GM19328 (cell line): ENCODE measurements around the gene ZCCHC7.

Source experiments
- ATAC-seq: cut with Tn5 transposase; IDR thresholded peaks from one replicate; pipeline ENCODE4 v1.9.1; 2021; ENCODE audit warnings: mild to moderate bottlenecking, moderate library complexity; ENCODE audit not compliant: unreplicated experiment

The ZCCHC7 gene

GRCh38 chr9:37328556-37329227, 208.3 kb downstream of the ZCCHC7 start:
- ATAC-seq = no peak

- no peak for ATAC-seq
These were observed 209.2 kb downstream of the ZCCHC7 start for GRCh38 chr9:37329576-37329975.

- no peak for ATAC-seq
These were observed 211.5 kb downstream of the ZCCHC7 start for GRCh38 chr9:37331871-37332270.

- no peak for ATAC-seq
These were observed 212.2 kb downstream of the ZCCHC7 start for GRCh38 chr9:37332578-37332977.

- no peak for ATAC-seq
These were observed 212.9 kb downstream of the ZCCHC7 start for GRCh38 chr9:37333288-37333687.

GRCh38 chr9:37335238-37335637, 214.9 kb downstream of the ZCCHC7 start:
- ATAC-seq = no peak

- no peak for ATAC-seq
These were observed 215.8 kb downstream of the ZCCHC7 start for GRCh38 chr9:37336150-37336549.

- no peak for ATAC-seq
These were observed 217.0 kb downstream of the ZCCHC7 start for GRCh38 chr9:37337301-37337890.

GRCh38 chr9:37338218-37338617, 217.8 kb downstream of the ZCCHC7 start:
- ATAC-seq = no peak

GRCh38 chr9:37339923-37340322, 219.5 kb downstream of the ZCCHC7 start:
- ATAC-seq = no peak

GRCh38 chr9:37340961-37341360, 220.6 kb downstream of the ZCCHC7 start:
- no peak for ATAC-seq

GRCh38 chr9:37341704-37342103, 221.3 kb downstream of the ZCCHC7 start:
- no peak for ATAC-seq

GRCh38 chr9:37342493-37342892, 222.1 kb downstream of the ZCCHC7 start:
- no peak for ATAC-seq

GRCh38 chr9:37342895-37343294, 222.5 kb downstream of the ZCCHC7 start:
- ATAC-seq = no peak

GRCh38 chr9:37343724-37344123, 223.3 kb downstream of the ZCCHC7 start:
- no peak for ATAC-seq

- no peak for ATAC-seq
These were observed 224.7 kb downstream of the ZCCHC7 start for GRCh38 chr9:37345038-37345437.

GRCh38 chr9:37348917-37349316, 228.5 kb downstream of the ZCCHC7 start:
- no peak for ATAC-seq

- ATAC-seq = no peak
These were observed 230.3 kb downstream of the ZCCHC7 start for GRCh38 chr9:37350486-37351190.

- ATAC-seq = no peak
These were observed 233.4 kb downstream of the ZCCHC7 start for GRCh38 chr9:37353791-37354190.

GRCh38 chr9:37362430-37362829, 242.1 kb downstream of the ZCCHC7 start:
- ATAC-seq = no peak

GRCh38 chr9:37363124-37363523, 242.8 kb downstream of the ZCCHC7 start:
- no peak for ATAC-seq

GRCh38 chr9:37364136-37364535, 243.8 kb downstream of the ZCCHC7 start:
- no peak for ATAC-seq
